NCI-H187 (cell line): ENCODE measurements around the gene BRIX1.
"Not testable (repeated sequence)": the region's sequence is repeated elsewhere in the genome, so short reads cannot be mapped to it uniquely, and the experiment has no call there.

Experiments used
- DNase-seq, 2 experiments: peaks; one replicate each; lab custom pipeline; 2025; lab: John Stamatoyannopoulos, UW

BRIX1 gene

GRCh38 chr5:34959323-34959722 is 43.8 kb downstream of the BRIX1 start:
- no peak for DNase-seq

DNA sequence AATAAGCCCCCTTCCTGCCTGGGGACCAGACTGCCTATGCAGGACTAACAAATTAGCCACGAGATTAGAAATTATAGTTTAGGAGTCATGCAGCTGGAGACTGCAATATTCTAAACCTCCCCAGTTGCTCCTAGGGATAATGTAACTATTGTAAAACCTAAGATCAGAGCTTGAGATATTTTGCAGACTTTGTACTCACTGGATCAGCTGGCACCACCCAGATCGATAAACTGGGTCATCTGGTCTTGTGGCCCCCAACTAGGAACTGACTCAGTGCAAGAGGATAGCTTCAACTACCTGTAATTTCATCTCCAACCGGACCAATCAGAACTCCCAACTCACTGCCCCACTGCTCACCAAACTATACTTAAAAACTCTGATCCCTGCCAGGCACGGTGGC is 52.0 kb downstream of the BRIX1 start:
- DNase-seq, result no peak

GRCh38 chr5:34968258-34968657 is 52.7 kb downstream of the BRIX1 start:
- no peak for DNase-seq

GRCh38 chr5:34970552-34970951 is 55.0 kb downstream of the BRIX1 start:
- DNase-seq, result no peak

DNA sequence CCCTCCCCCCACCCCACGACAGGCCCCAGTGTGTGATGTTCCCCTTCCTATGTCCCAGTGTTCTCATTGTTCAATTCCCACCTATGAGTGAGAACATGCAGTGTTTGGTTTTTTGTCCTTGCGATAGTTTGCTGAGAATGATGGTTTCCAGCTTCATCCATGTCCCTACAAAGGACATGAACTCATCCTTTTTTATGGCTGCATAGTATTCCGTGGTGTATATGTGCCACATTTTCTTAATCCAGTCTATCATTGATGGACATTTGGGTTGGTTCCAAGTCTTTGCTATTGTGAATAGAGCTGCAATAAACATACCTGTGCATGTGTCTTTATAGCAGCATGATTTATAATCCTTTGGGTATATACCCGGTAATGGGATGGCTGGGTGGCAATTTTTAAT is 56.1 kb downstream of the BRIX1 start:
- not testable (repeated sequence) for DNase-seq
